NCI-H2196 (cell line): Measurements from ENCODE around the gene ACBD4.
"Not testable (repeated sequence)": the region's sequence is repeated elsewhere in the genome, so short reads cannot be mapped to it uniquely, and the experiment has no call there.

Source experiments
- DNase-seq: peaks from one replicate; lab custom pipeline; 2025; ENCODE audit not compliant: unreplicated experiment; lab: John Stamatoyannopoulos, UW

Gene ACBD4

DNA sequence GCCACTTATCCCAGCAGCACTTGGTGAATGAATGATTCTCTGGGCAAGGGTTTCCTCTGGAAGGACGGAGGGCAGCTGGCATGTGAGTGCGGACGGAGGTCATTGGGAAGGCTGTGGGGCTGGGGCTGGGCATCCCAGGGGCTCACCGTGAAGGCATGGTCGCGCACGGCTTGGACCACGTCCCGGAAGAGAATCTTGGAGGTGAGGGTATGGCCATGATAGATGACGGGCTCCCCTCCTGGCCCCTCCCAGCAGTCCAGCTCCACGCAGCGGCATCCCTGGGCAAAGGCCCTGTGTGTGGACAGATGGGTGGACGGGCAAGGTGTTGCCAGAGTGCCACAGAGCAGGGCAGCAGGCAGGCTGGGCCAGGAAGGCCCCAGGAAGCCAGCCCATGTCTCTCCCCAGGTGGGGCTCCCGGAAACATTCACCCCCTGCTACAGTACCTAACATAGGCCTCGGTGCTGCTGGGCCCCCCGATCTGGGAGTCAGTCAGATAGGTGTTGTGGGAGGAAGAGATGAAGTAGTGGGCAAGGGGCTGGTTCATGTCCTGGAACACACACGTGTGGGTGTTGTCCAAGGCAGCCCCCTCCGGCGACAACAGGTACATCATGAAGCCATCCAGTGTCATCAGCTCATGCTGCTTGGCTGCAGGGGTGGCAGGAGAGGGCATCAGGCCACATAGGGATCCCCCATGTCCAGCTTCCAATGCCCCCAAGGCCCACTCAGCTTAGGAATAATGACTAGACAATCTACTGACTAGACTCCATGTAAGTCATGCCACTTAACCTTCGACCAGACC, 17.4 kb upstream of the ACBD4 start:
- DNase-seq, result no peak

DNA sequence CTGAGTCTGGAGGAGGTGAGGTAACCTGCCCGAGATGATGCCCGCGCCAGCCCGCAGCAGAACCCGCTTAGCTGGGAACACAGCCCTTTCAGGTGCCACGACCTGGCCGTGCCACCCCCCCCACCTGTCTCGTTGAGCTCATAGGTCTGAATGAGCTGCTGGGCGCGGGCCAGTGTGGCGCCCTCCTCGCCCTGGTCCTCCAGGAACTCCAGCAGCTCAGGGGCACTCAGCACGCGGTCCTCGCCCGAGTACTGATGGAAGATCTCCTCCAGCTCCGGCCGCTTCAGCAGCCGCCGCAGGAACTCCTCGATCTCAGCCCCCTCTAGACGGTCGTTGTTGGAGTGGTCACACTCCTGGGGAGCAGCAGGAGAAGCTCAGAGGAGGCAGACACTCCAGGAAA, 16.8 kb upstream of the ACBD4 start:
- no peak for DNase-seq

DNA sequence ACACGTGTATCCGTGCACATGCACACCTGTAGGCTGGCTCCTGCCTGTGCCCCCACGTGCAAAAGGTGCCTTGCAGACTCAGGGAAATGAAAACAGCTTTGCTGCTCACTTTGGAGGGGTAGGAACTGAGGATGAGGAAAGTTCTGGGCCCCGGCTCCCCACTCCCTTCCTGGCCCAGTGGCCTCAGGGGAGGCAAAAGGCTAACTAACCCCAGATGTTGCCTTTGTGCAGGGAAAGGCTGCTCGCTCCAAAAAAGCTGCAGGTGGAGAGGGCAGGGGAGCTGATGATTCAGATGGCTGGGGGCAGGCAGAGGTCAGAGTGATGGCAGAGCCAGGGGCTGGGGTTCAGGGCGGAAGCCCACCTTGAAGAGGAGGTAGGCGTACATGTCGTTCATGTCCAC, 15.5 kb upstream of the ACBD4 start:
- no peak for DNase-seq

DNA sequence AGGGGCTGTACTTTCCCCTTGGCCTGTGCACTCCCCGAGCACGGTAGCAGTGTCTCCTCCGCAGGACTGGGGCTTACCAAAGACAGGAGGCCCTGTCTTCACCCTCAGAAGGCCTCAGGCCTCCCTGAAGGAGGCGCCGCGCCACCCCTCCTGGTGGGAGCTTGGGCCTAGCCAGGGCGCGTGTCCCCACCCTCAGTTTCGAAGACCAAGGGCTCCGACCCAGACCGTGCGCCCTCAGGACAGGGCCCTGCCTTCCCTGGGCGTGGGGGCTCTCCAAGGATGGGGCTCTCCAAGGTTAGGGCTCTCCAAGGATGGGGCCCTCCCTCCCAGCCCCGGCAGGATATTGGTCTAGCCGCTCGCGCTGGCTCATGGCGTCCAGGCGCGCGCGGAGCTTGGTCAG, 14.9 kb upstream of the ACBD4 start:
- DNase-seq, result no peak

DNA sequence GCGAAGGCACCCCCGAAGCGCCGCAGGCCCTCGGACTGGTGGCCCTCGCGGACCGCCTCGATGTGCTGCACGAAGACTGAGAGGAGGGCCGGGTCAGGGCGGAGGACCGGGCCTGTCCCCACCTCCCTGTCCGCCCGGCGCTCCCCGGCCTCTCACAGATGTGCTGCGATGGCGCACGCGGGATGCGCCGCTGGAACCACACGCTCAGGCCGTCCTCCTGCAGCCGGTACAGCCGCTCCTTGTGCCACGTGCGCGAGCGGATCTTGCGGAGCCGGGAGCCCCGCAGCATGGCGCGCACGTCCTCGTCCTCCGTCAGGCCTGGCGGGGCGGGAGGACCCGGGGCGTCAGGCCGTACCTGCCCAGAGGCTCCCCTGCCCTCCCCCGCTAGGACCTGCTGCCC, 14.4 kb upstream of the ACBD4 start:
- no peak for DNase-seq

DNA sequence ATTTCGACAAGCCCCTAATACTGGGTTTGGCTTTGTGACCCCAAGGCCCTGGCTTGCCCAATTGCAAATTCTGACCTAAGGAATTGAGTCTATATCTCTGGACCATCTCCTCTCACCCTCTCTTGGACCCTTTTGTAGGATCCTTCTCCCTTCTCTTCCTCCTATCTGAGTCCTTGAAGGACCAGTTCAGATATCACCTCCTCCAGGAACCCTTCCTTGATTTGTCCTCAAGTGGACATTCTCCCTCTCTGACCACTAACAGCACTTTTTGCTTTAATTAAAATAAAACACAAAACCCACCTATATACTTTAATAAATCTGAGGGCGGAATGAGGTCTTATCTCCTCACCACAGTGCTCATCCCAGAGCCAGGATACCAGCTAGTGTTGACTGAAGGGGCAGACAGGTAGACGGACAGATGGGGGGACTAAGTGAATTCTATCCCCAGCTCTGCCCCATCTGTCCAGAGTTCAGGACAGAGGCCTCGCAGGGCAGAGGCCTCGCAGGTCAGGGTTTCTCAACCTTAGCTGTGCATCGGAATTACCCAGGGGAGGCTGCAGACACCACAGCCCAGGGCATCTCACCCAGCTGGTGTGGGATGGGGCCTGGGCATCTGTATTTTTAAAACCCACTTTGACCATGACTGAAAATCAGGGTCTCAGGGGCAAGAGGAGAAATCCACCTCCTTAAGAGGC, 12.3 kb upstream of the ACBD4 start:
- no peak for DNase-seq

DNA sequence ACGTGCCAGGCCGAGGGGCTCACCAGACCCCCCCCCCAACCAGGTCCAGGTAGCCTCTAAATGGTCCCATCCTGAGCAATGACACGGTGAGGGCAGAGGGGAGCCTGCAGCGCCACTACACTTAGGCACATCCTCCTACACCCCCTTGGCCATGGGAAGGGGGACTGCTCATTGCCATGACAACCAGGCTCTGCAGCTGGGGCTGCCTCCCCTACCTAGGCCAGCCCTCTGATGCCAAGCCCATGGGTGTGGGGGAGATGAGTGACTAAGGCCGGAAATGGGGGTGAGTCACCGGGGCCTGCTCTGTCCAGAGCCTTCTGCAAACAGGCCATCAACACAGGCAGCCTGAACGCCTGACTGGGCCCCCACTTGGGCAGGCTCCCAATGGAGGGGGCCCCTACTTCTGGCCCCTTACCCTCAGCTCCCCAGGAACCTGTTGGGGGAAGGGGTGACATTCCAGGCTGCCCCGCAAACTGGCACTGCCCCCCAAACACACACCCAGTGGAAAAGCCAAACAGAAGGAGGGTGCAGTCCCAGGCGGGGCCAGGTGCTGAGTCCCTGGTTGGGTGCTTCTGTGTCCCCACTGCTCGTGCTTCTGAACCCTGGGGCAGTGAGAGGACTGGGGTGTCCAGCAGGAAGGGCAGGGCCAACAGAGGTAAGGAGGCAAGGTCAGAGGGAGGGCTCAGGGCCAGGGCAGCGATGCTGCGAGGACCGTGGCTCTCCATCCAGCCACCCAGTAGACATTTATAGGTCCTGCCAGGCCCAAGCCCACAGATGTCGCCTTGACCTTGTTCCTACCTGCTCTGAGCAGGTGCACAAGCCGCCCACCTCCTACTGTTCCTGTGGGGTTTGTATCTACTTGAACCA, 11.3 kb upstream of the ACBD4 start:
- no peak for DNase-seq

DNA sequence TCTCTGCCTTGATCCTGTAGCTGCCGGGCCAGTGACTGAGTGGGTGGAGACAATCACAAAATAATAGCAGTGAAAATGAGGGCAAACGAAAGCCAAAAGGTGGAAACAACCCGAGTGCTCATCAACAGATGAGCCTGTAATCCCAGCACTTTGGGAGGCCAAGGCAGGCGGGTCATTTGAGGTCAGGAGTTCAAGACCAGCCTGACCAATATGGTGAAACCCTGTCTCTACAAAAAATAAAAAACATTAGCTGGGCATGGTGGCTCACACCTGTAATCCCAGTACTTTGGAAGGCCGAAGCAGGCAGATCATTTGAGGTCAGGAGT, 10.7 kb upstream of the ACBD4 start:
- not testable (repeated sequence) for DNase-seq

DNA sequence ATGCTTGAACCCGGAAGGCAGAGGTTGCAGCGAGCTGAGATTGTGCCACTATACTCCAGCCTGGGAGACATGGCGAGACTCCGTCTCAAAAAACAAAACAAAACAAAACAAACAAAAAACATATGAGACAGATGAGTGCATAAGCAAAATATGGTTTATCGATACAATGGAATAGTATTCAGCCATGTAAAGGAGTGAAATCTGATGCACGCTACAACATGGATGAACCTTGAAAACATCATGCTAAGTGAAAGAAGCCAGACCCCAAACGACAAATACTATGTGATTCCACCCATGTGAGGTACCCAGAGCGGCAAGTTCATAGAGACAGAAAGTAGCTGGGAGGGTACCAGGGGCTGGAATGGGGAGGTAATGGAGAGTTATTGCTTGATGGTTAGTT, 10.0 kb upstream of the ACBD4 start:
- DNase-seq, result no peak

DNA sequence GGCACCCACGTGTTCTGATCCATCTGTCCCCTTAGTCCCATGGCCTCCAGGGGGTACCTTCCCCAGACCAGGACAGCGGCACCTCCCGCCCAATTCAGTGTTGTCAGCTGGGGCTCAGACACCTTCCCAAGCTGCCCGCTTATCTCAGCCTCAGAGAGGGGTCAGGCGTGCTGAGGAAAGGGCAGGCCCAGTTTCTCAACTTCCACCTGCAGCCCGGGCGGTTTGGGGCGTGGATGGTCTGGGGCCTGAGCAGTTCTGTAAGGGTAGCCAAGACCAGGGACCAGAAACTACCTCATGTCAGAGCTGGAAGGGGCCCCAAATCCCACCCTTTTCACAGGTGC, 8.3 kb upstream of the ACBD4 start:
- DNase-seq, result no peak

DNA sequence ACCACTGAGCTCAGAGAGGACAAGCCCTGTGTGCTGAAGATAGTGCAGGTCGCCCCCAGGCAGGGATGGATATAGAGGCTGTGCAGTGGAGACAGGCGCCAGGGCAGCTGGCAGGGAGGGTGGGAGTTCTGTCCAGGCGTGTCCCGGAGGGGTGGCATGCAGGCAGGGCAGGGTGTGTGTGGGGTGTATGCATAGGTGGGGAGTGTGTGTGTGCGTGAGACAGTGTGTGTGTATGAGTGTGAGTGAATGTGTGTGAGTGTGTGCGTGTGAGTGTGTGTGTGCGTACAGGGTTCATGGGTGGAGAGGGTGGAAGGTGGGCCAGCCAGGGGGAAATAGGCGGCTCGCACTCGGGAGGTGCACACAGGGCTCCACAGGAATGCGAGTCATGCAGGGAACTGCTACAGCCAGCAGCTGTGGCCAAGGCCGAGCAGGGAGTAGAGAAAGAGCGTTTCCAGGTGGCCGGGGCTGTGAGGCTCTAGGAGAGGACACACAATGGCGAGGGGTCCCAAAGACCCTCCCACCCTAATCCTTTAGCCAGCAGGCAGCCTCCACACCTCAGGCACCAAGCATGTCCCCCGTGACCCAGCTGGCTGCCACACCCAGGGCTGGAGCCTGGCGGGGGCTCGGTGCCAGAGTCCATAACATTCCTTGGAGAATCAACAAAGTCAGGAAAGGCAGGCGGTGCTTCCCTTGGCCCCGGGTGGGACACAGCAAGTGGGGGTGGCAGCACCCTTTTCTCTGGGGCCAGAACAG, 7.8 kb upstream of the ACBD4 start:
- no peak for DNase-seq

DNA sequence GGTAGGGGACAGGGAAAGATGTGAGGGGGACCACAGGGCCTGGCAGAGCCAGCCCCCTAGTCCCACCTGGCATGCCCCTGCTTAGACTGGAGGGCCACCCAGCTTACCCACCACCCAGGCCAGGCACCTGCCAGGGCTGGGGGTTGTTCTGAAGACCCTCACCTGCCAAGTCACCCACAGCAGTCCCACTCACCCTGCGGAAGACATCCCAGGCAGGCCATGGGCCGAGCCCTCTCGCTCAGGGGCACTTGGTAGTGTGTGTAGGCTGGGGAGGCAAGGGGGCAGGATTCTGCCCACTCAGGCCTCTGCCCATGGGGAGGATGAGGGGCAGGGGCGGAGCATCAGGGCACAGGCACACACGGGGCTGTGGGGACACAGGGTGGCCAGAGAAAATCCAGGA, 7.2 kb upstream of the ACBD4 start:
- DNase-seq, result no peak

DNA sequence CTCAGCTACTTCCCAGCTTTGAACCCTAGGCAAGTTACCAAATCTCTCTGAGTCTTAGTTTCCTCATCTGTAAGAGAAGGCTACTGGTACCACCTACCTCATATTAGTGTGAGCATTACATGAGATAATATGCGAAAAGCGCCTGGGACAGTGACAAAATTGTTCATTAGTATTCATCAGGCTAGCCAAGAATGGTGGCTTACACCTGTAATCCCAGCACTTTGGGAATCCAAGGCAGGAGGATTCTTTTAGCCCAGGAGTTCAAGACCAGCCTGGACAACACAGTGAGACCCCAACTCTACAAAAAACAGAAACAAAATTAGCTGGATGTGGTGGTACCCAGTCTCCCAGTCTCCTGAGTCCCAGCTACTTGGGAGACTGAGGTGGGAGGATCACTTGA, 6.5 kb upstream of the ACBD4 start:
- DNase-seq, result no peak

DNA sequence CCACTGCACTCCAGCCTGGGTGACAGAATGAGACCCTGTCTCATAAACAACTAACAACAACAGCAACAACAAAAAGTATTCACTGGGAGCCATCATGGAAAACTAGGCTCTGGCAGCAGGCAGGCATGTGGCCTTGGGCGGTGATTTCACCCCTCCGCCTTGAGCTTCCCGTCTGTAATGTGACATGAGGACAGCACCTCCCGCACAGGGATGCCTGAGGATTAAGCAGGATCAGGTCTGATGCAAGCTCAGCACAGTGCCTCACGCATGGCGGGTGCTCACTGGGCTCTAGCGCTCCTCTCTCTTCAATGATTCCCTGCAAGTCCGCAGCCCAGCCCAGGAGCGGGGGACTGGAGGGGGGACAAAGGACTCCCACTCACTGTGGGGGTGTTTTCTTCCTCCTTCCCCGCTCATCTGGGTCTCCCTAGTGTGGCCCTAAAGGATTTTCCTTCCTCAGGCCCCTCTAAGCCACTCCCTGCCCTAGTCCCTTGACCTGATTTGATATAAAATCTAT, 6.0 kb upstream of the ACBD4 start:
- no peak for DNase-seq

DNA sequence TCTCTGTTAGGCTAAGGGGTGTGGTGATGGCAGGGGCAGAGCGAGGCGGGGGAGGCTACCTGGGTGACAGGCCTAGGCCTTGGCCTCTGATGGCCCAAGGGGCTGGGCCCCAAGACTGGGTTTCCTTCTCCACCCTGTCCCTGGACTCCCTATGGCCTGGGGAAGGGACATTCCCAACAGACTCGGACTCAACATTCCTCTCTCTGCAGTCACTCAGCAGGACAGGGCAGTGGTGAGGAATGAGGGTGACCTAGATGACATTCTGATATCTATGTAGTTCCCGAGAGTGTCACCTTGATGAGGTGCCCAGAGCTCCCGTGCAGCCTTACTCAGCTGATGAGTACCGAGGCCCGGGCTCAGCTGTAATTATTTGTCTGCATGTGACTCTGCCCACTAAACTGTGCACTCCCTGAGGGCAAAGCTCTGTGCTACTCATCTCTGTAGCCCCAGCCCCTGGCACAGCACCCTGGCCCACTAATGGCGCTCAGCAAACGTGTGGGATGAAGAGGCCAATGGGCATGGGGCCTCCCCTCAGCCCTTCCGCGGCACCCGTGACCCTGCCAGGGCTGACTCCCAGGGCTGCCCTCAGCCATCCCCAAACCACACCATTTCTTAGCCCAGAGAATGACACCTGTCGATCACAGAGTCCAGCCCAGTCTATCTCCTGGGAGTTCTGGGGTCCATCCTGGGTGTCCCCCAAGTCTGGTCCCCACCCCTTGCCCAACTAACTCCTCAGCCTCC, 5.4 kb upstream of the ACBD4 start:
- no peak for DNase-seq

DNA sequence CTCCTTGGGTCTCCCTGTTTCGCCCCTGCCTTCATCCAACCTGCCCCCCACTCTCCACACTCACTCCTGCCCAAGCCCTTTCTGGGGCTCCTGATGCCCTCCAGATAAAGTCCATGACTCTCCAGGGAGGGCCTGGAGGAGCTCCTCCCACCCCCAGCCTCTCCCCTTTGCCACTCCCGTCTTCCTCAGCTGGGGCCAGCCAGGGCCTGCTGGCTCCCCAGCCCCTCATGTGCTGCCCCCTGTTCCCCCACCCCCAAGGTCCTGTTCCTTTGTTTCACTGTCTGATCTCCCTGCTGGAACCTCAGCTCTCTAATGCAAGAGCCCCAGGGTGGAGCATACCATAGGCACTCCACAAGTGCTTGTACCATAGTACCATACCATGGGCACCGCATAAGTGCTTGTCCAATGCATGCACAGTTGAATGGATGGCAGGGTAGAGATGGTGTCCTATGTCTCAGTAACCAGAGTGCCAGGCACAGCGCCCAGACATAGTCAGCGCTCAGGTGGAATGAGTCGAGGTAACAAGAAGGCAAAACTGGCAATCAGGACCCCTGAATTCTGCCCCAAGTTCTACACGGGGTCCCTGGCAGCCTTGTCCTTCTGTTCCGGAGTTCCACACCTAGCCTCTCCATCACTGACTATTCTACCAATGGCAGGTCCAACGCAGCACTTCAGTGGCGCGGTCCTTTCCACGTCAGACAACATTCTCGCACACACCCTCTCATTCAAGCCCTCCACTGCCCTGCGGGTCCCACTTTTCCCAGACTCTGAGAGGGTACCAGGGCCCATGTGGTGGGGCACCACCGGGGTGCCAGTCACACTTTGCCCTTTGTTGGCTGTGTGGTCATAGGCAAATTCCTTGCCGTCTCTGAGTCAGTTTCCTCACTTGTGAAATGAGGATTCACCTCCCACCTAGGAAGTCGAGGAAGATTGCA, 4.5 kb upstream of the ACBD4 start:
- no peak for DNase-seq

DNA sequence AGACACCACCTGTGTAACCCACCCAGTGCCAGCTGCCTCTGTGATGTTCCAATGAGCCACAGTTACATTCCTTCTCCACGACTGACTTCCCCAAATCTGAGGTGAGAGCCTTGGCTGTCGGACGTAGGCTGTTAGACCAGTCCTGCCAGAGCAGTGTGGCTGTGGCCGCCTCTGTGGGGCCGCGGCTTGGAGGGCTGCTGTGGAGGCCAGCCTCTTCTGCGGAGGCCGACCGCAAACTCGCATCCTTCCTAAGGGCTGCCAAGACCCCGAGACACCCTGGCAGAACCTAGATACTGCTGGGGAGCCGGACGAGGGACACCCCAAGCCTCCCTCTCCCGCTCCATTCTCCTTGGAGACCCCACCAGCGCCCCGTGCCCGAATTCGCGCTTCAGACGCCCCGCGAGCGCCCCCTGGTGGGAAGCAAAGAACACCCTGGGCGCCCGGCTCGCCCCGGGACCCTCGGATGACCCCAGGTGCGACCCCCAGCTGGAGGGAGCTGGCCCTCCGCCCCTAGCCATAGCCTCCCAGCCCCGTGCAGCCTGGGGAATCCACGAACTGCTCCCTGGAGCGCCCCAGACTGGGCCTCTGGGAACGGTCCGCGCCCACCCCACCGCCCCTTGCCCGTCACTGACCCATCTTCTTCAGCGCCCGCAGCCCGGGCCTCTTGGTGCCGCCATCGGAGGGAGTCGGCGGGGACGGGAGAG, 3.7 kb upstream of the ACBD4 start:
- peak; percentile 28 for DNase-seq

DNA sequence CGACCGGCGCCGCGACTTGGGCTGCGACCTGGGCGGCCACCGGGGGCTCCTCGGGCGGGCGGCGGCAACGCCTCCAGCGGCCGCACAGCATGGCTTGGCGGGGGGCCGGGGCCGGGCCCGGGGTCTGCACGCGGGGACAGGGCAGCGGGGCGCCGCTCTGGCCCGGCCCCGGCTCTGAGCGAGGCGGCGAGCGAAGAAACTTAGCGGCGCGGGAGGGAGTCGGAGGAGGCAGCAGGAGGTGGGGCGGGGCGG, 3.2 kb upstream of the ACBD4 start, which contains the start of gene PLCD3:
PLCD3 (minus strand) TSS at position 196 of the 252 bp plus-strand sequence; CDS start at position 91, 105 bp downstream.
- DNase-seq, result no peak
